ENCODE results near the gene RASGRF1. TPM values are rescaled to one million over a fixed set of nuclear protein-coding genes. Genes with fewer than 3 reads are reported as not detected.

RASGRF1 gene
- polyA plus RNA-seq, 1 donor (not counting 4 experiments of a cell fraction or from before 2014, with no cell fraction given) = 0.08 TPM

- Histone ChIP-seq H3K9me3 (ENCODE audit: control insufficient read depth, low read depth, low read length) (no peaks in the 10 kb centered on the region), H3K4me3 (ENCODE audit: control insufficient read depth in 2 of 3, extremely low read depth in 1 of 3, insufficient read depth in 2 of 3, low read depth in 1 of 3, low read length in 3 of 3) (no peak overlapping the region), H3K9me1 (ENCODE audit: control insufficient read depth, extremely low read depth, insufficient read depth, low read length) (no peaks in the 10 kb centered on the region), H3K9ac (ENCODE audit: control insufficient read depth, extremely low read depth, insufficient read depth, low read length) (no peak overlapping the region), H2AFZ (ENCODE audit: control insufficient read depth, low read length) (no peak overlapping the region), H3K4me2 (ENCODE audit: control insufficient read depth, extremely low read depth, insufficient read depth, low read depth, low read length) (no peak overlapping the region), H3K4me1 (ENCODE audit: control insufficient read depth, extremely low read depth, insufficient read depth, low read length) (no peaks in the 10 kb centered on the region), H3K27ac (ENCODE audit: control insufficient read depth, insufficient read depth, low read length) (no peak overlapping the region), H3K36me3 (ENCODE audit: control insufficient read depth in 2 of 2, extremely low read depth in 1 of 2, insufficient read depth in 2 of 2, low read length in 2 of 2) (no peaks in the 10 kb centered on the region), H4K20me1 (ENCODE audit: control insufficient read depth, extremely low read depth, insufficient read depth, low read length) (no peaks in the 10 kb centered on the region), H3K27me3 (ENCODE audit: control insufficient read depth, extremely low read depth, insufficient read depth, low read length) (peaks cover 3% of the 10 kb centered on the region), H3K79me2 (ENCODE audit: control insufficient read depth, insufficient read depth, low read length) (no peaks in the 10 kb centered on the region)
- FAIRE-seq = no peak
- TF ChIP-seq EZH2 (IDR thresholded peaks at IDR 0.05; ENCODE audit: low read length) (no peak), CTCF (optimal IDR thresholded peaks at IDR 0.05 in 1 of 3, IDR thresholded peaks at IDR 0.05 in 1 of 3, conservative IDR thresholded peaks at IDR 0.05 in 1 of 3; ENCODE audit: extremely low read depth in 1 of 3, insufficient read depth in 2 of 3, low read length in 3 of 3) (no peak)
- no peak for DNase-seq (ENCODE audit: low read depth, low spot score)
- dilution Hi-C loops (cut with MboI; ENCODE audit: extremely low pct_ligation_motif_present, low sequenced_read_pairs) = no loop called here
Measured at GRCh38 chr15:79121571-79121970, 31.0 kb upstream of the RASGRF1 start.

- no peaks in the 10 kb centered on the region for H4K20me1 ChIP-seq (ENCODE audit: control insufficient read depth, extremely low read depth, insufficient read depth, low read length)
- no peaks in the 10 kb centered on the region for H3K36me3 ChIP-seq (ENCODE audit: control insufficient read depth in 2 of 2, extremely low read depth in 1 of 2, insufficient read depth in 2 of 2, low read length in 2 of 2)
- no peak overlapping the region for H3K9ac ChIP-seq (ENCODE audit: control insufficient read depth, extremely low read depth, insufficient read depth, low read length)
- no peak for DNase-seq (ENCODE audit: low read depth, low spot score)
- dilution Hi-C loops (cut with MboI; ENCODE audit: extremely low pct_ligation_motif_present, low sequenced_read_pairs) = no loop called here
- H3K4me1 ChIP-seq (ENCODE audit: control insufficient read depth, extremely low read depth, insufficient read depth, low read length) = no peaks in the 10 kb centered on the region
- TF ChIP-seq CTCF (optimal IDR thresholded peaks at IDR 0.05 in 1 of 3, IDR thresholded peaks at IDR 0.05 in 1 of 3, conservative IDR thresholded peaks at IDR 0.05 in 1 of 3; ENCODE audit: extremely low read depth in 1 of 3, insufficient read depth in 2 of 3, low read length in 3 of 3) = no peak
- TF ChIP-seq EZH2 (IDR thresholded peaks at IDR 0.05; ENCODE audit: low read length) = no peak
- no peak for FAIRE-seq
- no peaks in the 10 kb centered on the region for H3K79me2 ChIP-seq (ENCODE audit: control insufficient read depth, insufficient read depth, low read length)
- H3K9me1 ChIP-seq (ENCODE audit: control insufficient read depth, extremely low read depth, insufficient read depth, low read length) = no peaks in the 10 kb centered on the region
- H3K4me2 ChIP-seq (ENCODE audit: control insufficient read depth, extremely low read depth, insufficient read depth, low read depth, low read length) = no peak overlapping the region
- H3K27ac ChIP-seq (ENCODE audit: control insufficient read depth, insufficient read depth, low read length) = no peak overlapping the region
- no peak overlapping the region for H2AFZ ChIP-seq (ENCODE audit: control insufficient read depth, low read length)
- H3K9me3 ChIP-seq (ENCODE audit: control insufficient read depth, low read depth, low read length) = no peaks in the 10 kb centered on the region
- no peak overlapping the region for H3K4me3 ChIP-seq (ENCODE audit: control insufficient read depth in 2 of 3, extremely low read depth in 1 of 3, insufficient read depth in 2 of 3, low read depth in 1 of 3, low read length in 3 of 3)
- H3K27me3 ChIP-seq (ENCODE audit: control insufficient read depth, extremely low read depth, insufficient read depth, low read length) = peaks cover 4% of the 10 kb centered on the region
Measured at GRCh38 chr15:79117442-79118204, 27.0 kb upstream of the RASGRF1 start.
